HG03457 (cell line): Measurements from ENCODE around the gene CDC5L.

Source experiments
- ATAC-seq: cut with Tn5 transposase; IDR thresholded peaks from one replicate; pipeline ENCODE4 v1.9.1; 2021; ENCODE audit warnings: moderate number of reproducible peaks; ENCODE audit not compliant: unreplicated experiment

The CDC5L gene

GRCh38 chr6:44494011-44494501 is 106.5 kb downstream of the CDC5L start:
- no peak for ATAC-seq

- ATAC-seq = no peak
These were observed 107.8 kb downstream of the CDC5L start for GRCh38 chr6:44495036-44495901.

GRCh38 chr6:44496665-44497369 is 109.3 kb downstream of the CDC5L start:
- ATAC-seq = no peak

GRCh38 chr6:44497807-44498206 is 110.3 kb downstream of the CDC5L start:
- ATAC-seq = no peak

GRCh38 chr6:44498436-44498835 is 110.9 kb downstream of the CDC5L start:
- no peak for ATAC-seq

GRCh38 chr6:44499609-44500008 is 112.1 kb downstream of the CDC5L start:
- ATAC-seq = no peak
